ENCODE measurements around the gene CHERP. TPM values are rescaled to one million over a fixed set of nuclear protein-coding genes. Genes with fewer than 3 reads are reported as not detected.

The CHERP gene
- total RNA-seq, 2 donors from 2014 or later, result 4.3 to 8.0 TPM

DNA sequence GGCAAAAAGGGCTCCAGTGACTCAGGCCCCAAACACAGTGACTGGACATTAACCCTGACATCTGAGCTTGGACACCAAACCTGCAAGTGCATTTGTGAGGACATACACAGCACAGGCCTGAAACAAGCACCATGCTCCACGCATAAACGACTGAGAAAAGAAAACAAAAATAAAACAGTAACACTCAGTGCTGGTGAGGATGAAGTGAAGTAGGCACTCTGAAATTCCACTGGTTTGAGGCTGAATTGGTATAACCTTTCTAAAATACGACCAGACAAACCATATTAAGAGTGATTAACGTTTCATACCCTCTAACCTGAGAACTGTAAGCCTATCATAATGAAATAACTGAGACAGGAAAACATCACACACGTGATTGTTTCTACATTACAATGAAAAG is 24.5 kb upstream of the CHERP start:
- H3K27ac ChIP-seq, result no peak overlapping the region

DNA sequence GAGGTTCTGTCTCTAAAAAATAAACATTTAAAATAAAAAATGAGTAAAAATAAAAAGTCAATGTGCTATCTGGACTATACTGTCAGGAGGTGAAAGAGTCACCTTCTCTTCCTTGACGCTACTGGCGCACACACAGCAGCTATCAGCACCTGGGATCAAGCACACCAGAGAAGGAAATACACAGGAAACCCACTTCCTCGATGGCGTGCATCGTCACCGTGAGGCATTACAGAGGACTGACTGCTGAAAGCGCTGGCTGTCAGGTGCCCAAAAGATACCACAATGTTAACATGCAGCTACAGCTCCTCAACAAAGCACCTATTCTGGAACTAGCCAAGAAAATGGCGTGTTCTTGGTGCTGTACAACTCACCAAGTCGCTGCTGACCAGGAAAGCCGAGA is 23.9 kb upstream of the CHERP start:
- Histone ChIP-seq H3K4me3 (no peak overlapping the region), H3K27me3 (no peaks in the 10 kb centered on the region), H3K4me1 (peaks cover 0 to 6% of the 10 kb centered on the region in 2 donors), H3K9me3 (no peaks in the 10 kb centered on the region), H3K27ac (no peak overlapping the region), H3K36me3 (peaks cover 57% of the 10 kb centered on the region)
- no peak for DNase-seq (ENCODE audit: low spot score)
- TF ChIP-seq, protein P1, sequence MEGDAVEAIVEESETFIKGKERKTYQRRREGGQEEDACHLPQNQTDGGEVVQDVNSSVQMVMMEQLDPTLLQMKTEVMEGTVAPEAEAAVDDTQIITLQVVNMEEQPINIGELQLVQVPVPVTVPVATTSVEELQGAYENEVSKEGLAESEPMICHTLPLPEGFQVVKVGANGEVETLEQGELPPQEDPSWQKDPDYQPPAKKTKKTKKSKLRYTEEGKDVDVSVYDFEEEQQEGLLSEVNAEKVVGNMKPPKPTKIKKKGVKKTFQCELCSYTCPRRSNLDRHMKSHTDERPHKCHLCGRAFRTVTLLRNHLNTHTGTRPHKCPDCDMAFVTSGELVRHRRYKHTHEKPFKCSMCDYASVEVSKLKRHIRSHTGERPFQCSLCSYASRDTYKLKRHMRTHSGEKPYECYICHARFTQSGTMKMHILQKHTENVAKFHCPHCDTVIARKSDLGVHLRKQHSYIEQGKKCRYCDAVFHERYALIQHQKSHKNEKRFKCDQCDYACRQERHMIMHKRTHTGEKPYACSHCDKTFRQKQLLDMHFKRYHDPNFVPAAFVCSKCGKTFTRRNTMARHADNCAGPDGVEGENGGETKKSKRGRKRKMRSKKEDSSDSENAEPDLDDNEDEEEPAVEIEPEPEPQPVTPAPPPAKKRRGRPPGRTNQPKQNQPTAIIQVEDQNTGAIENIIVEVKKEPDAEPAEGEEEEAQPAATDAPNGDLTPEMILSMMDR (IDR thresholded peaks at IDR 0.05), result no peak

More for the DNA sequence above, 24.5 kb upstream of the CHERP start:
- H3K27me3 ChIP-seq, result no peaks in the 10 kb centered on the region
- H3K9me3 ChIP-seq, result no peaks in the 10 kb centered on the region
- DNase-seq (ENCODE audit: low spot score), result no peak
- TF ChIP-seq, protein P1 (IDR thresholded peaks at IDR 0.05), result no peak
- peaks cover 0 to 12% of the 10 kb centered on the region in 2 donors for H3K4me1 ChIP-seq
- no peak overlapping the region for H3K4me3 ChIP-seq
- peaks cover 53% of the 10 kb centered on the region for H3K36me3 ChIP-seq

DNA sequence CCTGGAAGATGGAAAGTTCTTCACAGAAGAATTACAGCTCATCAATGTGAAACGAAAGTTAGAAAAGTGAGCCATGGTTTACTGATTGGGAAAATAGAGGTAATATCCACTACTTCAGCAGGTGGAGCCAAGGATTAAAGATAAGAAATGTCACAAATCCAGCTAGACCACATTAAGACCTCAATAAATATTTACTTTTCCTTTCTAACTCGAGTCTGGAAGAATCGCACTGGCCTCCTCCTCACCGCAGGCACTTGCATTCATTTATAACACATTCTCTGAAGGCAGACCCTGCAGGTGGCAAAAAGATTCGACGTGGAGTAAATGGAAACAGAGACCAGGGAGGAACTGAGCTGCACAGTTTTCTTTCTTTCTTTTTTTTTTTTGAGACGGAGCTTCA is 22.6 kb upstream of the CHERP start:
- no peak for DNase-seq (ENCODE audit: low spot score)
- Histone ChIP-seq H3K4me3 (no peak overlapping the region), H3K27me3 (no peaks in the 10 kb centered on the region), H3K4me1 (no peaks in the 10 kb centered on the region), H3K9me3 (no peaks in the 10 kb centered on the region), H3K36me3 (peaks cover 62% of the 10 kb centered on the region), H3K27ac (no peak overlapping the region)
- TF ChIP-seq, protein P1 (IDR thresholded peaks at IDR 0.05), result no peak

DNA sequence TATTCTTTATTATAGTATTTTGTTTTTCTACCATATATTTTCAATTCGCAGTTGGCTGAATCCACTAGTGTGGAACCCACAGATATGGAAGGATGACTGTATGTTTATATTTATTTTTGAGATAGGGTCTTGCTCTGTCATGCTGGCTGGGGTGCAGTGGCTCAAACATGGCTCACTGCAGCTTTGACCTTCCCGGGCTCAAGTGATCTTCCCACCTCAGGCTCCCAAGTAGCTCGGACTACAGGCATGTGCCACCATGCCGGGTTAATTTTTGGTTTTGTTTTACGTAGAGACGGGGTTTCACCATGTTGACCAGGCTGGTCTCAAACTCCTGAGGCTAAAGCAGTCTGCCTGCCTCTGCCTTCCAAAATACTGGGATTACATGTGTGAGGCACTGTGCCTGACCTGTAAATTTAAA is 20.4 kb upstream of the CHERP start:
- Histone ChIP-seq H3K27ac (no peak overlapping the region), H3K4me1 (no peaks in the 10 kb centered on the region), H3K27me3 (no peaks in the 10 kb centered on the region), H3K9me3 (no peaks in the 10 kb centered on the region), H3K4me3 (no peak overlapping the region), H3K36me3 (peaks cover 65% of the 10 kb centered on the region)
- DNase-seq (ENCODE audit: low spot score), result no peak
- TF ChIP-seq, protein P1 (IDR thresholded peaks at IDR 0.05), result no peak

DNA sequence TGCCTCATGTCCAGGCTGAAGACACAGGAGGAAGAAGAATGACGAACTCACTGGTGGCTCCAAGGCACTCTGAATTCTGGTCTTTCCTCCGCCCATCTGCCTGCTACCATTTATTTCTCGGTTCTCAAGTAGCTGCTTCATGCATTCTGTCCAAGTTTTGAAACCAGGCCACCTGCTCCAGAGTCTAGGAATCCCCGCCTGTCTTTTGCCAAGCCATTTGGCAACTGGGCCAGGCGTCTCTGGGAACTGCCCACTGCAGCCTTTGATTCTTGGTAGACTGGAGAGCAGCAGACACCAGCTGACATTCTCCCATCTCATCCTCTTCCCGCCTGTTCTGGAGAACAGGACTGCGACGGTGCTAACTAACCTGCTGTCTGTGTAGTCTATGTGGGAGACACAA is 19.1 kb upstream of the CHERP start:
- DNase-seq (ENCODE audit: low spot score), result no peak
- no peaks in the 10 kb centered on the region for H3K4me1 ChIP-seq
- no peaks in the 10 kb centered on the region for H3K9me3 ChIP-seq
- H3K36me3 ChIP-seq, result peaks cover 52% of the 10 kb centered on the region
- no peak overlapping the region for H3K27ac ChIP-seq
- TF ChIP-seq, protein P1 (IDR thresholded peaks at IDR 0.05), result no peak
- no peak overlapping the region for H3K4me3 ChIP-seq
- H3K27me3 ChIP-seq, result no peaks in the 10 kb centered on the region

DNA sequence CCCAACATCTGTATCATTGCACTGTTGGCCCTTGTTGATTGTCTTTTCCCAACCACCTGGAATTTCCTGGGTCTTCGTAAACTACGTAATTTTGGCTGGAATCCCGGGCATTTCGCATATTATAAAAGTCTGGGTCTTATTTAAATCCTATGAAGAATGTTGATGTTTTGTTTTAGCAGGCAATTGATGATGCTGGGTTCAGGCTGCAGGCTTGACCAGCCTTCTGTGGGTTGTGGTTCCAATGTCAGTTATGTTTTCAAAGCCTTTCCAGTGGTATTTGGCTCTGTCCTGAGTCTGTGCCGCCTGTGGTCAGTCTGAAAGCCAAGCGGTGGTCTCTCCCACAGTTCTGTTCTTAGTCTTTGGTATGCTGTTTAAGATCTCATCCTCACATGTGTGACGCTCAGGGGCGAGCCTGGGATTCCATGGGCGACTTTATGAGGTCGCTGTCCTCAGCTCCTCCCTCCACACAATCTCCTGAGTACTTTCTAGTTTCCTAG is 17.6 kb upstream of the CHERP start:
- H3K9me3 ChIP-seq, result no peaks in the 10 kb centered on the region
- H3K36me3 ChIP-seq, result peaks cover 50% of the 10 kb centered on the region
- no peak overlapping the region for H3K27ac ChIP-seq
- no peaks in the 10 kb centered on the region for H3K4me1 ChIP-seq
- no peak for DNase-seq (ENCODE audit: low spot score)
- no peak overlapping the region for H3K4me3 ChIP-seq
- H3K27me3 ChIP-seq, result no peaks in the 10 kb centered on the region
- TF ChIP-seq, protein P1 (IDR thresholded peaks at IDR 0.05), result no peak
